ENCODE measurements around the gene GRN.

GRCh38 chr17:44310609-44311376 is 34.3 kb upstream of the GRN start:
- TF ChIP-seq POLR2AphosphoS5 (IDR thresholded peaks at IDR 0.05; ENCODE audit: borderline replicate concordance, low read depth, low read length) = no peak
- no peak for TF ChIP-seq EZH2 (IDR thresholded peaks at IDR 0.05)

Data from SK-N-MC (cell line).